Ectodermal cell (in vitro differentiated cells): ENCODE data around the gene NPC1.
A peak's percentile ranks its signal among the peaks of the same experiment; 100 is the strongest.

Experiments used
- H3K27ac ChIP-seq: 2 replicates; pipeline ENCODE4 v1.7.0; 2013; ENCODE audit warnings: mild to moderate bottlenecking, low read depth, low read length; ENCODE audit not compliant: insufficient read depth, poor library complexity, severe bottlenecking
- H3K27me3 ChIP-seq: 2 replicates; pipeline ENCODE4 v1.7.0; 2013; ENCODE audit warnings: mild to moderate bottlenecking, low read length; ENCODE audit not compliant: insufficient read depth, control insufficient read depth, poor library complexity, severe bottlenecking
- H3K36me3 ChIP-seq: one replicate; pipeline ENCODE4 v1.7.0; 2013; ENCODE audit warnings: low read length; ENCODE audit not compliant: control insufficient read depth, insufficient read depth
- H3K4me1 ChIP-seq: one replicate; pipeline ENCODE4 v1.7.0; 2013; ENCODE audit warnings: low read length; ENCODE audit not compliant: control insufficient read depth, insufficient read depth
- H3K4me3 ChIP-seq: 2 replicates; pipeline ENCODE4 v1.7.0; 2013; ENCODE audit warnings: low read depth, low read length, control low read depth; ENCODE audit not compliant: insufficient read depth
- H3K9me3 ChIP-seq: 2 replicates; pipeline ENCODE4 v1.7.0; 2013; ENCODE audit warnings: mild to moderate bottlenecking, low read length, moderate library complexity; ENCODE audit not compliant: control insufficient read depth
- WGBS, 2 experiments: methylation state at CpG; one replicate each; pipeline ENCODE4 v1.1.7; 2013; ENCODE audit warnings: missing lambda C conversion rate in 2 of 2; 5-methylcytosine and 5-hydroxymethylcytosine counted together

NPC1 gene

GRCh38 chr18:23587220-23587642 is 925 bp upstream of the NPC1 start:
- H3K4me3 ChIP-seq, result no peak overlapping the region
- H3K27ac ChIP-seq, result no peak overlapping the region
- no peaks in the 10 kb centered on the region for H3K27me3 ChIP-seq
- no peaks in the 10 kb centered on the region for H3K36me3 ChIP-seq
- H3K9me3 ChIP-seq, result no peaks in the 10 kb centered on the region
- H3K4me1 ChIP-seq, result peaks cover 20% of the 10 kb centered on the region
- 60 to 73% methylated on average over 6 to 7 of the region's 7 CpGs for WGBS, 2 experiments

GRCh38 chr18:23585897-23586248 is 433 bp downstream of the NPC1 start:
- Histone ChIP-seq H3K36me3 (no peaks in the 10 kb centered on the region), H3K4me3 (peak overlapping the region; percentile 69), H3K27ac (peak overlapping the region; percentile 97), H3K27me3 (no peaks in the 10 kb centered on the region), H3K4me1 (peaks cover 20% of the 10 kb centered on the region), H3K9me3 (no peaks in the 10 kb centered on the region)
- WGBS, 2 experiments, result 1 to 3% methylated on average over 14 of the region's 14 CpGs

GRCh38 chr18:23585007-23585871 is 1.1 kb downstream of the NPC1 start:
- no peak overlapping the region for H3K27ac ChIP-seq
- WGBS, 2 experiments, result 32 to 36% methylated on average over 18 to 19 of the region's 19 CpGs

GRCh38 chr18:23584019-23584983 is 2.0 kb downstream of the NPC1 start:
- Histone ChIP-seq H3K27me3 (no peaks in the 10 kb centered on the region), H3K36me3 (no peaks in the 10 kb centered on the region), H3K27ac (no peak overlapping the region), H3K4me1 (peaks cover 20% of the 10 kb centered on the region), H3K4me3 (no peak overlapping the region), H3K9me3 (no peaks in the 10 kb centered on the region)
- WGBS, 2 experiments, result 96% methylated on average over 12 to 13 of the region's 13 CpGs

More at GRCh38 chr18:23585007-23585871, 1.1 kb downstream of the NPC1 start:
- H3K27me3 ChIP-seq, result no peaks in the 10 kb centered on the region
- no peaks in the 10 kb centered on the region for H3K9me3 ChIP-seq
- H3K4me1 ChIP-seq, result peaks cover 20% of the 10 kb centered on the region
- peak overlapping the region; percentile 69 for H3K4me3 ChIP-seq
- no peaks in the 10 kb centered on the region for H3K36me3 ChIP-seq

- Histone ChIP-seq H3K4me3 (no peak overlapping the region), H3K27ac (peak overlapping the region; percentile 3), H3K9me3 (no peaks in the 10 kb centered on the region), H3K27me3 (no peaks in the 10 kb centered on the region), H3K4me1 (peaks cover 20% of the 10 kb centered on the region), H3K36me3 (no peaks in the 10 kb centered on the region)
- 86 to 89% methylated on average over 5 of the region's 5 CpGs for WGBS, 2 experiments
Observed at GRCh38 chr18:23583071-23583865, 3.0 kb downstream of the NPC1 start.

- no peak overlapping the region for H3K27ac ChIP-seq
- H3K4me1 ChIP-seq, result peaks cover 19% of the 10 kb centered on the region
Observed at GRCh38 chr18:23580677-23581367, 5.5 kb downstream of the NPC1 start.

GRCh38 chr18:23578891-23579653 is 7.2 kb downstream of the NPC1 start:
- Histone ChIP-seq H3K4me1 (peaks cover 10% of the 10 kb centered on the region), H3K9me3 (no peaks in the 10 kb centered on the region), H3K27me3 (no peaks in the 10 kb centered on the region), H3K36me3 (no peaks in the 10 kb centered on the region), H3K4me3 (no peak overlapping the region), H3K27ac (no peak overlapping the region)
- WGBS, 2 experiments, result 92 to 93% methylated on average over 8 of the region's 8 CpGs

More at GRCh38 chr18:23580677-23581367, 5.5 kb downstream of the NPC1 start:
- Histone ChIP-seq H3K27me3 (no peaks in the 10 kb centered on the region), H3K9me3 (no peaks in the 10 kb centered on the region), H3K36me3 (no peaks in the 10 kb centered on the region), H3K4me3 (no peak overlapping the region)
- 92 to 94% methylated on average over 6 of the region's 6 CpGs for WGBS, 2 experiments

GRCh38 chr18:23578067-23578701 is 8.1 kb downstream of the NPC1 start:
- Histone ChIP-seq H3K36me3 (no peaks in the 10 kb centered on the region), H3K27me3 (no peaks in the 10 kb centered on the region), H3K4me1 (peaks cover 5% of the 10 kb centered on the region), H3K4me3 (no peak overlapping the region), H3K27ac (no peak overlapping the region), H3K9me3 (no peaks in the 10 kb centered on the region)
- 91 to 94% methylated on average over 6 of the region's 6 CpGs for WGBS, 2 experiments
